Tibial artery (tissue), 4 donors: ENCODE results near the gene CEACAM6.
"Not testable (repeated sequence)": the region's sequence is repeated elsewhere in the genome, so short reads cannot be mapped to it uniquely, and the experiment has no call there.

Experiments used
- DNase-seq, 2 donors: peaks; one replicate each; pipeline ENCODE4 v3.0.0-alpha.2; 2019
- H3K27ac ChIP-seq, 2 donors: fragments of 200-600 bp; sonication (generic) in 1 of 2; 1 replicate in 1 of 2; 2 replicates in 1 of 2; pipeline ENCODE4 v1.5.1; 2018 to 2019; ENCODE audit warnings: mild to moderate bottlenecking in 1 of 2
- H3K27me3 ChIP-seq, 2 donors: fragments of 200-600 bp; sonication (generic) in 1 of 2; one replicate each; pipeline versions ENCODE4 v1.5.1 to v1.6.0; 2016 to 2019
- H3K36me3 ChIP-seq, 3 donors: fragments of 200-600 bp; sonication (generic) in 2 of 3; one replicate each; pipeline ENCODE4 v1.5.1; 2016 to 2019; ENCODE audit warnings: mild to moderate bottlenecking in 2 of 3
- H3K4me1 ChIP-seq, 4 donors: fragments of 200-600 bp; sonication (generic) in 2 of 4; 1 replicate in 3 of 4; 2 replicates in 1 of 4; pipeline ENCODE4 v1.5.1; 2016 to 2019
- H3K4me3 ChIP-seq, 2 donors: fragments of 200-600 bp; sonication (generic) in 1 of 2; 1 replicate in 1 of 2; 2 replicates in 1 of 2; pipeline ENCODE4 v1.5.1; 2018 to 2019; ENCODE audit warnings: mild to moderate bottlenecking in 2 of 2
- H3K9me3 ChIP-seq, 3 donors: fragments of 200-600 bp; sonication (generic) in 1 of 3; one replicate each; pipeline ENCODE4 v1.5.1; 2016 to 2019
- CTCF ChIP-seq, 2 experiments: fragments of 200-600 bp in 1 of 2; fragments of 450-650 bp in 1 of 2; IDR thresholded peaks; one replicate each; pipeline ENCODE4 v1.5.1; 2017 to 2019; ENCODE audit warnings: antibody characterized with exemption in 2 of 2, mild to moderate bottlenecking in 1 of 2, moderate library complexity in 1 of 2
- intact Hi-C: fragments of 100-400 bp; cut with DNase I; formaldehyde crosslinking; loops from one replicate; pipeline ENCODE4 v1.15.0; 2023; ENCODE audit warnings: low total_unique reads

Gene CEACAM6

GRCh38 chr19:41755328-41755913 is at the start of gene CEACAM6:
Gene CEACAM6, plus strand, starts transcription at chr19:41755530. Its CDS starts 109 bp downstream, at chr19:41755639.
- H3K27me3 ChIP-seq = peaks cover 0 to 19% of the 10 kb centered on the region in 2 donors
- intact Hi-C loops = no loop called here
- DNase-seq = peak in 1 of 2 donors; percentile 23
- H3K4me3 ChIP-seq = no peak within 1 kb of the TSS
- no peaks in the 10 kb centered on the region for H3K36me3 ChIP-seq
- no peaks in the 10 kb centered on the region for H3K4me1 ChIP-seq
- H3K27ac ChIP-seq = no peak within 1 kb of the TSS
- TF ChIP-seq CTCF (IDR thresholded peaks at IDR 0.05) = no peak
- H3K9me3 ChIP-seq = no peaks in the 10 kb centered on the region

DNA sequence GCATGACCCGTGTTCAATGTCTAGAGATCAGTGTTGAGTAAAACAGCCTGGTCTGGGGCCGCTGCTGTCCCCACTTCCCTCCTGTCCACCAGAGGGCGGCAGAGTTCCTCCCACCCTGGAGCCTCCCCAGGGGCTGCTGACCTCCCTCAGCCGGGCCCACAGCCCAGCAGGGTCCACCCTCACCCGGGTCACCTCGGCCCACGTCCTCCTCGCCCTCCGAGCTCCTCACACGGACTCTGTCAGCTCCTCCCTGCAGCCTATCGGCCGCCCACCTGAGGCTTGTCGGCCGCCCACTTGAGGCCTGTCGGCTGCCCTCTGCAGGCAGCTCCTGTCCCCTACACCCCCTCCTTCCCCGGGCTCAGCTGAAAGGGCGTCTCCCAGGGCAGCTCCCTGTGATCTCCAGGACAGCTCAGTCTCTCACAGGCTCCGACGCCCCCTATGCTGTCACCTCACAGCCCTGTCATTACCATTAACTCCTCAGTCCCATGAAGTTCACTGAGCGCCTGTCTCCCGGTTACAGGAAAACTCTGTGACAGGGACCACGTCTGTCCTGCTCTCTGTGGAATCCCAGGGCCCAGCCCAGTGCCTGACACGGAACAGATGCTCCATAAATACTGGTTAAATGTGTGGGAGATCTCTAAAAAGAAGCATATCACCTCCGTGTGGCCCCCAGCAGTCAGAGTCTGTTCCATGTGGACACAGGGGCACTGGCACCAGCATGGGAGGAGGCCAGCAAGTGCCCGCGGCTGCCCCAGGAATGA is 48.4 kb upstream of the CEACAM6 start:
- intact Hi-C loops = no loop called here
- no peak overlapping the region for H3K27ac ChIP-seq
- H3K36me3 ChIP-seq = no peaks in the 10 kb centered on the region
- no peaks in the 10 kb centered on the region for H3K9me3 ChIP-seq
- no peaks in the 10 kb centered on the region for H3K4me1 ChIP-seq
- H3K27me3 ChIP-seq = peaks cover 0 to 31% of the 10 kb centered on the region in 2 donors
- H3K4me3 ChIP-seq = no peak overlapping the region
- DNase-seq = peak in 1 of 2 donors; percentile 59
- TF ChIP-seq CTCF (IDR thresholded peaks at IDR 0.05) = peak in 1 of 2 experiments; percentile 21

DNA sequence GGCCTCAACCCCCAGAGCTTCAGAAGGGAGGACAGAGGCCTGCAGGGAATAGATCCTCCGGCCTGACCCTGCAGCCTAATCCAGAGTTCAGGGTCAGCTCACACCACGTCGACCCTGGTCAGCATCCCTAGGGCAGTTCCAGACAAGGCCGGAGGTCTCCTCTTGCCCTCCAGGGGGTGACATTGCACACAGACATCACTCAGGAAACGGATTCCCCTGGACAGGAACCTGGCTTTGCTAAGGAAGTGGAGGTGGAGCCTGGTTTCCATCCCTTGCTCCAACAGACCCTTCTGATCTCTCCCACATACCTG is 47.9 kb upstream of the CEACAM6 start:
- DNase-seq = no peak
- H3K4me3 ChIP-seq = no peak overlapping the region
- intact Hi-C loops = no loop called here
- H3K9me3 ChIP-seq = no peaks in the 10 kb centered on the region
- H3K27me3 ChIP-seq = peaks cover 0 to 31% of the 10 kb centered on the region in 2 donors
- H3K27ac ChIP-seq = no peak overlapping the region
- no peaks in the 10 kb centered on the region for H3K4me1 ChIP-seq
- no peaks in the 10 kb centered on the region for H3K36me3 ChIP-seq
- no peak for TF ChIP-seq CTCF (IDR thresholded peaks at IDR 0.05)

- peaks cover 0 to 31% of the 10 kb centered on the region in 2 donors for H3K27me3 ChIP-seq
- DNase-seq = no peak
- H3K36me3 ChIP-seq = no peaks in the 10 kb centered on the region
- no peaks in the 10 kb centered on the region for H3K9me3 ChIP-seq
- TF ChIP-seq CTCF (IDR thresholded peaks at IDR 0.05) = no peak
- no peak overlapping the region for H3K4me3 ChIP-seq
- no peaks in the 10 kb centered on the region for H3K4me1 ChIP-seq
- intact Hi-C loops = no loop called here
- no peak overlapping the region for H3K27ac ChIP-seq
Observed at GRCh38 chr19:41707871-41708371, 47.4 kb upstream of the CEACAM6 start.

DNA sequence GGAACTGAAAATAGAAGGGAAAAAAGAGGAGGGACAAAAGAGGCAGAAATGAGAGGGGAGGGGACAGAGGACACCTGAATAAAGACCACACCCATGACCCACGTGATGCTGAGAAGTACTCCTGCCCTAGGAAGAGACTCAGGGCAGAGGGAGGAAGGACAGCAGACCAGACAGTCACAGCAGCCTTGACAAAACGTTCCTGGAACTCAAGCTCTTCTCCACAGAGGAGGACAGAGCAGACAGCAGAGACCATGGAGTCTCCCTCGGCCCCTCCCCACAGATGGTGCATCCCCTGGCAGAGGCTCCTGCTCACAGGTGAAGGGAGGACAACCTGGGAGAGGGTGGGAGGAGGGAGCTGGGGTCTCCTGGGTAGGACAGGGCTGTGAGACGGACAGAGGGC is 46.8 kb upstream of the CEACAM6 start, which contains the start of gene CEACAM5:
Gene CEACAM5, plus strand, starts transcription at position 146 of the 400 bp plus-strand sequence. Its CDS starts 106 bp downstream, at position 252.
- Histone ChIP-seq H3K4me1 (no peaks in the 10 kb centered on the region), H3K27me3 (peaks cover 0 to 31% of the 10 kb centered on the region in 2 donors), H3K9me3 (no peaks in the 10 kb centered on the region), H3K27ac (no peak within 1 kb of the TSS), H3K4me3 (no peak within 1 kb of the TSS), H3K36me3 (no peaks in the 10 kb centered on the region)
- intact Hi-C loops = no loop called here
- no peak for TF ChIP-seq CTCF (IDR thresholded peaks at IDR 0.05)
- DNase-seq = no peak

GRCh38 chr19:41709516-41709915 is 45.8 kb upstream of the CEACAM6 start:
- H3K27me3 ChIP-seq = peaks cover 0 to 29% of the 10 kb centered on the region in 2 donors
- intact Hi-C loops, DNase-seq: not testable (repeated sequence)

More at GRCh38 chr19:41709516-41709915, 45.8 kb upstream of the CEACAM6 start:
- H3K27ac ChIP-seq, H3K9me3 ChIP-seq, H3K4me1 ChIP-seq, H3K36me3 ChIP-seq, H3K4me3 ChIP-seq: not testable (repeated sequence)
